Measurements from ENCODE around the gene RMDN3.

Gene RMDN3

DNA sequence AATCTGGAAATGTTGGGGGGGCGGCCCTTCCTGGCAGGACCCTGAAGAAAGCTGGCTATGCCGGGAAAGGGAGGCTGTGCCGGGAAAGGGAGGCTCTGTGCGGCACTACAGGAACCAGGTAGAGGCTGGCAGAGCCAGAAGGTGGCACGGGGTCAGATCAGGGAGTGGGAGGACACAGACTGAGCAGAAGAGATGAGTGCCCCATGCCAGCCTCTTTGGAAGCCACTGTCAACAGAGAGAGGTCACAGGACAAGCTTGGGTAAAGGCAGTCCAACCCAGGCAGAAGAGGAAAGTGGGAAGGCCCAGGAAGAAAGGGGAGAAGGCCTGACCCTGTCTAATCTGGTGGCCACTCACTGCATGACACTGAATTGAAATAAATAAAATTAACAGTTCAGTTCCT is 16.2 kb upstream of the RMDN3 start:
- FAIRE-seq = no peak

DNA sequence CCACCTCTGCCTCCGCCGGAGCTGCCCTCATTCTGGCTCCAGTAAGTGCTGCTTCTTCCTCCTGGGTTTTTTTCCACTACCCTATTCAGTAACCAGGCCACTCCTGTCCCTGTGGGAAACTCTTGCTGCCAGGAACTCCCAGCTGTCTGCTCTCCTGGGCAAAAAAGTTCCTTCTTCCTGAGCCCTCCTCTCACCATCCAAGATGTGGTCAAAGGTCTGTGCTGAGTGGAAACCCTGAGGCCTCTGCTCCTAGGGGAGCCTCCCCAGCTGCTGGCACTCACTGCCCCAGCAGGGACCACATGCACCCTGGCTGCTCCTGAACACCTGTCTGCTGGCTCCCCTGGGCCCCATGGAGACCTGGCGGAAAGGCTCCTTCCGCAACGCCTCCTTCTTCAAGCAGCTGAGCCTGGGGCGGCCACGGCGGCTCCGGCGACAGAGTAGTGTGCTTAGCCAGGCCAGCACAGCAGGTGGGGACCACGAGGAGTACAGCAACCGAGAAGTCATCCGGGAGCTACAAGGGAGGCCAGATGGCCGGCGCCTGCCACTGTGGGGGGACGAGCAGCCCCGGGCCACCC is 15.2 kb upstream of the RMDN3 start:
- no peak for FAIRE-seq

DNA sequence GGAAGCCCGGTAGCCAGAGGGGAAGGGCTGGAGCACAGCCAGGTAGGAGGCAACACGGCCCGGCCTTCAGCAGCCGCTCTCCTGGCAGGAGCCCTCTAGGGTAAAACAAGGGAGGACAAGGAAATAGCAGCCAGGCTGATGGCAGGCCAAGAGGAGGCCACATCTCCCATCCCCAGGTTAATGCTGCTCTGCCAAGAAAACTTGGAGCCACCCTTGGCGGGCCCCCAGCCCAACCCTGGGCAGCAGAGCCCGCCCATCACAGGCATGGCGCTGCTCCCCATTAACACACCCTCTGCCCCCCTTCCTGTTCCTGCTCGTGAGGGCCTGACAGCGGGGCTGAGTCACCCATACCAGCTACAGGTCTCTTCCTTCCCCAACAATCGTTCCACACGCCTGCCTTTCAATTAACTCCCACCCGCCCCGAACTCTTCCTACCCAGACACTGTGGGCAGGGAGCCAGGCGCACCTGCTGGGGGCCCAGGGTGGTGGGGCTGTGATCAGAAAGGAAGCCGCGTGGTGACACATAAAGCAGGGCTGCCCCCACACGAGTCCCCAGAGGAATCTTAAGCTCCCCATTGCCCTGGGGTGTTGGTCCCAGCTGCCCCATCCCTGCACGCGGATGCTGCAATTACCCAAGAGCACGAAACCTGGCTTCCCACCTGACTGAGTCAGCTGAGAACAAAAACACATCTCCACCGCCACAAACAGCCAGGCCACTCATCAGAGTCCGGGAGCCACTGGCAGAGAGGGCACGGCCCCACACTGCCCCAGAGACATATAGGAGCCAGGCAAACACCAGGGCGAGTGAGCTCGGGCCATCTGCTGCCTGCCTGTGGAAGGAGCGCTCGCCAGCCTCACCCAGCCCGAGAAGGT is 14.5 kb upstream of the RMDN3 start, which contains the start of gene C15orf62:
Gene C15orf62 (plus strand): TSS at position 707 of the 873 bp plus-strand sequence. CDS start 516 bp downstream, outside the sequence.
- FAIRE-seq = no peak

DNA sequence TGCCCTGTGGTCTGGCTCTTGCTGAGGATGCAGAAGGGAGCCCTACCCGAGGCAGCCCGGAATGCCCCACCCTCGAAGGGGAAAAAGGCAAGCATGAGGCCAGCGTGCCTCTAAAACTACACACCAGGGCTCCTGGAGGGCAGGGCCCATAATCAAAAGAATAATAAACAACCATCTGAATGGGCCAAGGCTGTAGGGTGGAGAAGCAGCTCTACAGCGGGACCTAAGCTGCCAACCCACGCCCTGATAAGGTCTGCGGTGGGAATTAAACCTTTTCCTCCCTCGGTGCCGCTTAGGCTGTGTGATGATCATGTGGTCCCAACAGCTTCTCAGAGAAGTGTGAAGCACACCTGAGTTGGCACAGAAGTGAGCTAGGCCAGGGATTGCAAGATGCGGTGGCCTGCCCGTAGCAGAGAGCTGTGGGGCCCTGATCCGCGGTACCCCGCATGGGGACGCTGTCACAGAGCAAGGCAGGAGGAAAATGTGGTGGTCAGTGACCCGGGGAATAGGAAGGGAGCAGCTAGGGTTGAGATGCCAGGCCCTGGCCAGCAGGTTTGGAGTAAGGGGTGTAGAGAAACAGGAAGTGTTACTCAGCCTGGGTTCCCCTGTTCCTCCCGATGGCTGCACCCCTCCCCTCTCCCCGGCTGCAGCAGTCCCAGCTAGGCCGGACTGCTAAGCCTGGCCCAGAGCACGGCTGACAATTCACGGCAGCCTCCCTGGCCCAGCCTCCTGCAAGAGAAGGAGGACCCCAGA is 13.6 kb upstream of the RMDN3 start:
- FAIRE-seq = no peak

DNA sequence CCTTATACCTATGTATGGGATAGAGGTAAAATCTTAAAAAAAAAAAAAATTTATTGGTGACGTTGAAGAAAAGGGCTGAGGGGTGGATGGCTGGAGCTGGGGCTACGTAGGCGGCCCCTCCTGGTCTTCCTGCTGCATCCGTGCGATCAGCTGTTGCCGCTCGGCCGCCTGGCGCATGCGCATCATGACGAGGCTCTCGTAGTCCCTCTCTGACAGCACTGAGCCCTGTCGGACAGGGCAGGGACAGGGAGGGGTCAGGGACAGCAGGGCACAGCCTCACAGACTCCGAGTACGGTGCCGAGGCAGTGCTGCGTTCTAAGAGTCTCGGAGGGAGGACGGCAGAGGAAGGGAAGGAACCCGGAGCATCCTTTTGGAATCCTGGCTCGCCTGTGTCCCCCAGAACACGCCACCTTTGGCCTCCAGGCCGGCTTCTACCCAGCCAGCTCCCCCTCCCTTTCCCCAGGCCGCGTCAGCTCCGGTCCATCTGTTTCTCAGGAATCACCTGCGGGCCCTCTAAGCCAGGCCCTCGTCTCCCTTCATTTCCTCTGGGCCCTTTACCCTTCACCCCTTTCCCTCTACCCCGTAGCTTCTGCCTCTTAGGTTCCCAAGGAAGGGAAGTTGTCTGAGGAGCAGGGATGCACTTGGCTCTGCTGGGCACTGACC is 12.9 kb upstream of the RMDN3 start:
- FAIRE-seq = no peak

DNA sequence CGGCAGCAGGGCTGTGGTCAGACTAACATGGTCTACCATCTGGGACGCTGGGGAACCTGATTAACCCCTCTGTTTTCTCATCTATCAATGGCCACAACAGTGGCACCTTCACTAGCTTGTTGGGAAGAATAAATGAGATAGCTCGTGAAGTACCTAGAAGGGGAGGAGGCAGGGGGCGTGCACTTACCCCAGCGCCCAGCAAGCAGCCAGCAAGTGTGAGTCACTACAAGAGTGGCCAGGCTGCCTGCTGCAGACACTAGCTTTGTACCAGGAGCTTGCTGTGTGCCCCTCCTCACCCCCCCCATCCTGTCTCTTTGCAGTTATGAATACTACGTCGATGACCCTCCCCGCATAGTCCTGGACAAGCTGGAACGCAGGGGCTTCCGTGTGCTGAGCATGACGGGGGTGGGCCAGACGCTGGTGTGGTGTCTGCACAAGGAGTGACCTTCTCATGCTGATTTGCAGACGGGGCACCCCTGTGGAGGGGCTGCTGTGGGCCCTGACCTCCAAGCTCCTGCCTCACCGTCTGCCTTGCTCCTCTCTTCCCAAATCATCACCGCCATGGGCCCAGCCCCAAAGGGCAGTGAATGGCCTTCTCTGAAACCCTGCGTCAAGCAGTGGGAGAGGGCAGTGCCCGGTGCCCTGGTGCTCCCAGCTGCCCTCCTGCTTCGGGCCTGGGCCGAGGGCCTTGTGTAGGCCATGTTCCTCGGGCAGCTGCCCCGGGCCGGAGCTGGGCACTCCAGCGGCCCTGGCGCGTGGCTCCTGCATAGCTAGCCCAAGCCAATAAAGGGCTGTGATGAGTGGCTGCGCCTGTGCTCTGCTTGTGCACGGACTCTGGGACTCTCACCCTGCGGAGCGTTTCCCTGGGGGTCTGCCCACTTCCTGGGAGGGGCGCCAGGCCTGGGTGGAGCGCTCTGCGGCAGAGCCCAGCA is 12.1 kb upstream of the RMDN3 start:
- FAIRE-seq = no peak

DNA sequence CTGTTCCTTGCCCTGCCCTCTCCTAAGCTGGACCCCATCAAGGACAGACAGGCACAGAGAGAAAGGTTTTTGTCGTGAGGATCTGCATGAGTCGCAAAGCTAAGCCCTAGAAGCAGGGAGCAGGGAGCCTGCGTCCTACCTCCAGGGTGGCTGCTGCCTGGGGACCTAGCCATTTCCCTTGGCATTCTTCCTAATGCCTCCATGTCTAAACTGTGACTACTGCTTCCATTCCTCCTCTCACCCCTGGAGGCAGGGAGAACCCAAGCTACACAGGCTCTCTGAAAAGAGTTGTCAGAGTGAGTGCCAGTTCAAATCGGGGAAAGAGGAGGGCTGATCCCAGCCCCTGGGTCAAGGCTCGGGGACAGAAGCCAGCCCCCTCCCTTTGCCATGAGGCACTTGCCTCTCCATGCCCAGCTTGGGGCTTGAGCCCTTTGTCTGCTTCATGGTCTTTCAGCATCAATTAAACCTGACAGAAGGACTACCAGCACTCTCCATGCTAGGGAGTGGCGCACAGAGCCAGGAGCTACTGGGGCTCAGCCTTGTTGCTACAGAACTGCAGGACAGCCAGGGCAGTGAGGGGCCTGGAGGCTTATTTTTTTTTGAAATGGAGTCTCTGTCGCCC is 11.3 kb upstream of the RMDN3 start:
- FAIRE-seq = no peak

DNA sequence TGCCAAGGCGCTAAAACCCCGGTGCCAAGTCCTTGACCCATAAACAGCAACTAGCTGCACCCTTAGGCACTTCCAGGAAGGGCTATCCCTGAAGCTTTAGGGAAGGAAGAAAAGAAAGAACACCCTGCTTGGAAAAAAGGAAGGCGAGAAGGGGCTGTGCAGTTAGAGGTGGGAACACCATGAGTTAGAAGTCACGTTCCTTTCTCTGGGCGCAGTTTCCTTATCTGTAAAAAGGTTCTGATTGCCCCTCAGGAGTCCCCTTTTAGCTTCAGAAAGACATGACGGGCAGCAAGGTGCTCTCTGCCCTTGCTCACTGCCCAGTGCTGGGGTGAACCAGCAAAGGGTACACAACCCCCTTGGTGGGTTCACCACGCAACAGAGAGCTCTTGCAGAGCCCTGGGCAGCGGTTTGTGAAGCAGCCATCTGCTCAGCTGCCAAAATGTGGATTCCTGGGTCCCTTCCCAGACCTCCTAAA is 9.6 kb upstream of the RMDN3 start:
- no peak for FAIRE-seq

DNA sequence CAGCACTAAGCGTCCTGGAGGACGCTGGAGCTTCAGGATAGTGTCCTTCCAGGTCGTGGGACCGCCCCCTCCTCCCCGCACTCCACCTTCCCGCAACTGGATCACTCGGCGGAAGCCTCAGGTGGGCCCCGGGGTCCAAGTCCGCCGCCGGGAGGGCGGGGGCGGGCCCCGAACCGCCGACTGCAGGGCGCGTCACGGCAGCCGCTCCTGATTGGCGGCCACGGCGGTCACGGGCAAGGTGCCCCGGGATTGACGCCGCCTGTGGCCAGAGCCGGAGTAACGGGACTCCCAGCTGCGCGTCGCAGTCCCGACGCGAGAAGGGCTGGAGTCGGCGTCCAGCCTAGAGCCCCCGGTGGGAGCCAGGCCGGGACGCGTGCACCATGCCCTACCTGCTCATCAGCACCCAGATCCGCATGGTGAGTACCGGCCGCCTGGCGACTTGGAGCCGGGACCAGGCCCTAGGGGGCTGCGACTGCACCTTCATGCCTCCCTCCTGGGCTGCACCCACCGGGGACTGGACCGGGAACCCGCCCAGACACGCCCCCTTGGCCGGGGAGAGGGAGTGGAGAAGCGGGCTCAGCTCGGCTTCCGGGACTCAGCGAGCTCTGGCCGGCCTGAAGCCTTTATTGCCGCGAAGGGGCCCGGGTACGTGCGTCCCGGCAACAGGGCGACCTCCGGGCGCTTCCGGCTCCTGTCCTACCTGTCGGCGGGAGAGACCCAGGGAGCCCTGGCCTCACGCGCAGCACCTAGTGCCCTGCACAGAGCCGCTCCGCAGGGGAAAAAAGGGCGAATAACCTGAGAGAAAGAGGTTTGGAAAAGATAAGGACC is 9.0 kb upstream of the RMDN3 start, which contains the start of gene GCHFR:
Gene GCHFR (plus strand): TSS at position 268 of the 828 bp plus-strand sequence. CDS start 113 bp downstream, at position 381.
- FAIRE-seq = no peak

DNA sequence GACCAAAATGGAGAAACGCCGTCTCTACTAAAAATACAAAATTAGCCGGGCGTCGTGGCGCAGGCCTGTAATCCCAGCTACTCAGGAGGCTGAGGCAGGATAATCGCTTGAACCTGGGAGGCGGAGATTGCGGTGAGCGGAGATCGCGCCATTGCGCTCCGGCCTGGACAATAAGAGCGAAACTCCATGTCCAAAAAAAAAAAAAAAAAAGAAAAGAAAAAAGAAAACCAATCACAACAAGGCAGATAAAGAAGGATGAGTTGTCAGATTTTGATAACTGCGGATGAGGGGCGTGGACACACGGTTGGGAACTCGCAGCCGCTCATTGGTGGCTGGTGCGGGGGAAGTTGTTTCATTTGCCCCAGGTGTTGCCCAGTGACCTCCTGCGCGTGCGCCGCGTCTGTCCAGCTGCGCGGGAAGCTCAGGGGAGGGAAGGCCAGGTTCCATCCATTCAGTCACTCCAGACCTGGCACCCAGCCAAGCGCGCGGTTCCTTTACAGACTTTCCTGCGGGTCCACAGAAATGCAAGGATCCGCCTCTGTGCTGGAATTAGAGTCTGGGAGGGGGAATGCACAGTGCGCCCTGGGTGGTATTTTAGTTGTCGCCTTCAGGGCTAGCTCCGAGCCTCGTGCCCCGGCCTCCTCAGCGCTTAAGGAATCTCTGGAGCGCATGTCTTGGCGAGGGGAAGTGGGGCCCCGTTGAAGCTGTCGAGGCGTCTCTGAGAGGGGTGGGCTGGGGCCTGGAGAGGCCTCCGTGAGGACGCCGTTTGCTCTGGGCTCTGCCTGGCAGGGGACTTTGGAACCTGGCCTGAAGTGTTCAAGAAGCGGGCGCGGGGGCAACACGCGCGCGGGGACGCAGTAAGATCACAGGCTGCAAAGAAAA is 8.1 kb upstream of the RMDN3 start:
- FAIRE-seq = no peak

DNA sequence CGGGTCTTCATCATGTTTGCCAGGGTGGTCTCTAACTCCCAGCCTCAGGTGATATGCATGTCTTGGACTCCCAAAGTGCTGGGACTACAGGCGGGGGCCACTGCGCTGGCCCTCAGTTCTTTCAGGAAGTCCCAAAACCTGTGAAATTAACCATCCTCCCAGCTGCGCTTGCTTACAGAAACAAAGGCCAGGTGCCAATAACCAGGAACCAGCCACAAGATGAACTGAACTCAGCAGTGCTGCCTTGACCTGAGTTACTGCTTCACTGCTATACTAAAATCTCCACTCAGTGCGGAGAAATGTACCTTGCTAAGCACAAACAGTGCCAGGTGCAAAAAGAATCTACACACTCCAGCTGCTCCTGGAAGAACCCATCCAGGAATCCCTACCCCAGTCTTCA is 4.9 kb upstream of the RMDN3 start:
- no peak for FAIRE-seq

DNA sequence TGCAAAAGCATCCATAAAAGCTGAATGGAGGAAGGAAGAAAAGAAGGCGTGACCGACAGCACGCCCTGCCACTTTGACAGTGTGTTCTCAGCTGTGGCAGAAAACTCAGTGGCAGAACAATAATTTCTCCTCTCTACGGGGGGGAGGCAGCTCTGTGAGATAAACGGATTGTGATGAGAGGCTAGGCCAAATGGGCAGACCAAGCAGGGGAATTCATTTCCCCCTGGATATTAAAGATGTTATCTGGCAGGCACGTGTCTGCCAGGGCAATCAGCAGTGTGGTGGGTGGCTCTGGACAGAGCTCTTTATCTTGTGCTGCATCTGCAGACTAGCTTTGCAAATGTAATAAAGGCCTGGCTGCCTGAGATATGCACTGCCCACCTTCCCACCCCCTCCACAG is 1.9 kb upstream of the RMDN3 start:
- no peak for FAIRE-seq

DNA sequence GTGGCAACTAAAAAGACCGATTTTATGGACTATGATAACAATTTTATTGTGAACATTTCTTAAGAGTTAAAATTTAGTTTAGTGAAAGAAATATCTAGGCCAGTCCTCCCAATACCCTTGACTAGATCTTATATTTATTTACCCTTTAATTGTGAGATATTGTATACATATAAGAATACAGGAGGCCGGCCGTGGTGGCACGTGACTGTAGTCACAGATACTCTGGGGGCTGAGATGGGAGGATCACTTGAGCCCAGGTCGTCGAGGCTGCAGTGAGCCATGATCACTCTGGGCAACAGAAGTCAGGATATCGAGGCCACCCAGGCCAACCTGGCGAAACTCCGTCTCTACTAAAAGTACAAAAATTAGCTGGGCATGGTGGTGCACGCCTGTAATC is 756 bp upstream of the RMDN3 start:
- no peak for FAIRE-seq

DNA sequence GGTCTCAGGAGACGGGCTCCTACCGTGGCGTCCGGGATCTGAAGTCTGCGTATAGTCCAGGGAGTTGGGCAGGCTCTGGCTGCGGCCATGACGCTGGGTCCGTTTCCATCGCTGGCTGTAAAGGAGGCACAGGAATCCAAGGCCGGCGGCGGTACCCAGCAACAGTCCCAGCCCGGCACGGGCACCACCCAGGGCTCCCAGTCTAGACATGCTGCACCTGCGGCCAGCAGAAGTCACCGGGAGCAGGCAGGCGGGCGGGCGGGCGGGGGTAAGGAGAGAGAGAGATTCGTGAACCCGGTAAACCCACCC is 526 bp downstream of the RMDN3 start:
- no peak for FAIRE-seq

DNA sequence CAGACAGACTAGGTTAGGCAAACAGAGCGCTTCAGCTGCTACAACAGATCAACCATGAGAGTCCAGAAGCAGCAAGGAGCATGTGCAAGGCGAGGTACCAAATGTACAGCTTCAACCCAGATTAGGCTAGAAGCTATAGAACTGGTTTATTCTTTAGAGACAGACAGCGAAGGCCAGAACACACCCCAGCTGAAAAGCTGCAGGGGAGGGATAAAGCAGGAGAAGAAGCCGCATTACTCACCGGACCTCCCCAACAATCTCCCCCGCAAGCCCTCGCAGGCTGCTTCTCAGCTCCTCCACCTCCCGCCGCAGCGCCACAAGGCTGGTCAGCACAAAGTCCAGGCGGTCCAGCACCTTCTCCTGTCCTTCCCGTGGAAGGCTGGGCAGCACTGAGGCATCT is 3.3 kb downstream of the RMDN3 start:
- no peak for FAIRE-seq

DNA sequence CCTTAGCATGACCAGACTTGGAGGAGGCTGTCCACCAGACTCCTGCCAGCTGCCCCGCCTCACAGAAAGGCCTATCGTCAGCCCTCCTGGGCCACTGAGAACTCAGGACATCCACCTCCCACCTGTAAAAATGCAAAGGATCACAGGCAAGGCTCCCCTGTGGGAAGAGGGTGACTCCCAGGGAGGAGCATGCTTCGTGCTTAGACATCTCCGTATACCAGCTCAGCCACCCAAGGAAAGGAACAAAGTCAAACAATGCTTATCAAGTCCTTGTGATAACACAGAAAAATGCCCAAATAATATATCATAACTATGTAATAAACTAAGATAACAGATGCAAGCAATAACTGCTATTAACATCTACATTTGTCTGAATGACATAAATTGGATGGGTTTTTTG is 4.2 kb downstream of the RMDN3 start:
- FAIRE-seq = no peak

DNA sequence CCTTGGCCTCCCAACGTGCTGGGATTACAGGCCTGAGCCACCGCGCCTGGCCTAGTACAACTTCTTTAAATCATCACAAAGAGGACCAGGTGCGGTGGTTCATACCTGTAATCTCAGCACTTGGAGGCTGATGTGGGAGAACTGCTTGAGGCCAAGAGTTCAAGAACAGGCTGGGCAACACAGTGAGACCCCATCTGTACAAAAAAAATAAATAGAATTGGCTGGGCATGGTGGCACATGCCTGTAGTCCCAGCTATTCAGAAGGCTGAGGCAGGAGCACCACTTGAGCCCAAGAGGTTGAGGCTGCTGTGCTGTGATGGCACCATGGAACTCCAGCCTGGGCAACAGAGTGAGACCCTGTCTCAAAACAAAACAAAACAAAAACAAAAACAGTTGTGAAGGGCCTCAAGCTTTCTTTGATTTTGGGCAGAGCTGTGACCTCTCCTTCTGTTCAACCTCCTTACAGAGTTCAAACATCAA is 5.9 kb downstream of the RMDN3 start:
- no peak for FAIRE-seq

DNA sequence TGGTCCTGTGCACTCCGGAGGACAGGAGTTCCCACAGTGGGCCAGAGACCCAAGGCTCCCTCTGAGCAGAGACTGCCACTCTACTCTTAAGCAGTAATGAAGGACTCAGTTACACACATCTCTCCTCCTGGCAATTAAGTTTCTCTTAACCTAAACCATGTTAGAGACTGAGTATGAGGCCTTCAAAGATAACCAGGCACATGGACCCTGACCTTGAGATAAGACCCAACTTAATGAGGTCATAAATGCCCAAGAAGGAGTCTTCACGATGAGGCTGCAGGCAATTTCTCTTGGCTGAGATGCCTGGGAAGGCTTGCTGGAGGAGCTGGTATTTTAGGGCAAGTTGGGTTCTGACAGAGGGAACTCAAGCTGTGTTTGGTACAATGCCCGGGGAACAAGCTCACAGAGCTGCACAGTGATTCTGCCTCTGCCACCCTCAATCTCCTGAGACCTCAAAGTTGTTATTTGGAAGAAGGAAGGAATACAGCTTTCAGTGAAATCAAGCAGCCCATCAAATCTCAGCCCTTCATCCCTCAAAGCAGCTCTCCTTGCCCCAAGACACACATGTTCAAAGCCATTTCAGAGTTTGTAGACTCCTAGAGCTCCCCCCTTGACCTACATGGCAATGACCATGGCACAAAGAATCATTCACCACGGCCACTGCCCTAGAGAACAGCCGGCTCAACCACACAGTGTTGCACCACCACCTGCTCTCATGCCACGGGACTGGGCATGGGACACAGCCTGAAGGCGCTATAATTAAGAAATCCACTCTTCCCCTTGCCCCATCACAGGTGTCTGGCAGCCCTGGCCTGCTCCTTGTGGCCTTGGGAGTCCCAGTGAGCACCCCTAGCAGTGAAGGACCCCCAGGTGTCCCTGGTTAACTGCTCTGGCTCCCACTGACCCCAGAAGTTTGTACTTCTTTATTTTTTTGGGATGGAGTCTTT is 7.1 kb downstream of the RMDN3 start:
- no peak for FAIRE-seq
